Measurements from ENCODE around the gene FAM78B.

The FAM78B gene

DNA sequence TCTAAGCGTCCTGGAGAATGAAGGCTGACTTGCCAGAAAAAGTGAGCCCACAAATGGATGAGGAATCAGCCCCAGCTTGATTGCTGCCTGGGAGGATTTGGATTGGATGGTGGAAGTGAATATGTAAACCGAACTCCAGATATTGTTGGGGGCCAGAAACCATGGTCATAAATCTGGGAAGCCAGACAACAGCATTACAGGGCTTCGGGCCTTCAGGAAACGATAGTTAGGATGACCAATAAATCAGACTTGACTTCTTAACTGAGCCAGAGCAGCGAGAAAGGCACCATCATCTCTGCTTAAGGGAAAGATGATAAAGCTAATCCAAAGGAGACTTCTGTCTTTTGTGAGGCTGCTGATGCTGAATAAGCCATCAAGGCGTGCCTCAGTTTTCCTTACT, 26.6 kb downstream of the FAM78B start:
- Mint-ChIP-seq H3K27me3 (no peaks in the 10 kb centered on the region), H3K36me3 (no peaks in the 10 kb centered on the region), H3K27ac (no peak overlapping the region), H3K4me3 (no peak overlapping the region), H3K4me1 (no peaks in the 10 kb centered on the region), H3K9me3 (no peaks in the 10 kb centered on the region)

DNA sequence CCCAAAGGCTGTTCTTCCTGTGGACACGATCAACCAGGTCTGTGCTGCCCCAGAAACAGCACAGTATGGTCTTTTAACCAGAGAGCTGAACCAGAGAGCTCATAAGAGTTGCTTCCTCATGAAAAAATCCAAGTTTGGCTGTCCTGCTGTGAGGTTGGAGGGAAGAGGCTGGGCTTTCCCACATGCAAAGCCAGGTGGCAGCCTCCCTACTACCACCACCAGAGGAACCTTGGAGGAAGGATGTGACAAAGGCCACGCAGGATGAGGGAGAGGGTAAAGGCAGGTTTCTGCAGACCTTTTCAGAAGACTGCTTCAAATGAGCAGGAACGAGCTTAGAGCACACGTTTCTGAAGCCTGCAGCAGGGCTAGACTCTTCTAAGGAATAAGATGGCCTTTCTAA, 27.1 kb downstream of the FAM78B start:
- Mint-ChIP-seq H3K27me3 (peaks cover 3% of the 10 kb centered on the region), H3K4me3 (no peak overlapping the region), H3K9me3 (no peaks in the 10 kb centered on the region), H3K27ac (no peak overlapping the region), H3K4me1 (no peaks in the 10 kb centered on the region), H3K36me3 (no peaks in the 10 kb centered on the region)

DNA sequence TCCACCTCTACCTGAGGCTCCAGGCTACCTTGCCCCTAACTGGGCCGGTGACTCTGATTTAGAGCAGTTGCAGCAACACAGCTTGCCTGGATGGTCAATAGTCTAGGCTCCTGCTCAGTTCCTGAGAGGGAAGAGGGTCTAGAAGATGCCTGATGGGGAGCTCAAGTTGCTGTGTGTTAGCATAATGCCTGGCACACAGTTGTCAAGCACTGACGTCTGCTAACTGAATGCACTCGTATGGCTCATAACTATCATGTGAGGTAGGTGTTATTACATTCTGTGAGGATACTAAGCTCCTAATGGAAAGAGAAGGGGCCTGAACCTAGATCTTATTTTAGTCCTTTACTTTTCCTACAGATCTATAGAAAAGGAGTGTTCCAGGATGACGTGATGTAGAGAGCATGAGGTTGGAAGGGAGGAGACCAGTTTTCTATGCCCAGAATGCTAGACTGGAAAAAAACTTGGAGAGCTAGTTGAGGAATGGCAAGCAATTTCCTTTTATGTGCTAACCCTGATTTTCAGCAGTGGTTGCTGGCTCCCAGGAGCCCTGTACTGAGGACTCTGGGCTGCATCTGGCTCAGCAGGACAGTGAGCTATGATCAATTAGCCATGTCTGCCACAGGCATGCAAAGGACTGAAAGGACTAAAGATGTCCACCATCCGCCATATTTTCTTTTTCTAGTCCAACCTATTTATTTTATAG, 30.0 kb downstream of the FAM78B start:
- Mint-ChIP-seq H3K27ac (no peak overlapping the region), H3K27me3 (peaks cover 8% of the 10 kb centered on the region), H3K4me1 (no peaks in the 10 kb centered on the region)

DNA sequence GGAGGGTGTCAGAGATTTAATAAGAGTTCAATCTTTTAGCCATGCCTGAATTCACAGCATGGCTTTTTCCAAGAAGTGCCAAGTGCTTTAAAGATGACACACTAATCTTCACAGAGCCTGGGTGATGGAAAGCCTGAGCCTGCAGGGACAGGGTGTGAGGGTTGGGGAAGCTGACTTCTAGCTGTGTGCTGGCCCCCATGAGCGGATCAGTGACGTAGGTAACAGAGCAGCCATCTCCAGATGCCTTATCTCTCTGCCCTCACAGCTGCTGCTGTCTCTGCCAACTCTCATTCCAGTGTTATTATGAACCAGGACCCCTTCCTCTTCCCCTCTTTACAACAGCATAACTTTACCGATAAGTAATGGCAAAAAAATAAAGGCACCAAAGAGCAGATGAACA, 30.6 kb downstream of the FAM78B start:
- H3K36me3 Mint-ChIP-seq, result no peaks in the 10 kb centered on the region
- no peaks in the 10 kb centered on the region for H3K9me3 Mint-ChIP-seq
- H3K27ac Mint-ChIP-seq, result no peak overlapping the region
- H3K27me3 Mint-ChIP-seq, result peaks cover 8% of the 10 kb centered on the region
- no peak overlapping the region for H3K4me3 Mint-ChIP-seq
- H3K4me1 Mint-ChIP-seq, result no peaks in the 10 kb centered on the region

More for the DNA sequence above, 30.0 kb downstream of the FAM78B start:
- H3K4me3 Mint-ChIP-seq, result no peak overlapping the region
- H3K9me3 Mint-ChIP-seq, result no peaks in the 10 kb centered on the region
- H3K36me3 Mint-ChIP-seq, result no peaks in the 10 kb centered on the region

DNA sequence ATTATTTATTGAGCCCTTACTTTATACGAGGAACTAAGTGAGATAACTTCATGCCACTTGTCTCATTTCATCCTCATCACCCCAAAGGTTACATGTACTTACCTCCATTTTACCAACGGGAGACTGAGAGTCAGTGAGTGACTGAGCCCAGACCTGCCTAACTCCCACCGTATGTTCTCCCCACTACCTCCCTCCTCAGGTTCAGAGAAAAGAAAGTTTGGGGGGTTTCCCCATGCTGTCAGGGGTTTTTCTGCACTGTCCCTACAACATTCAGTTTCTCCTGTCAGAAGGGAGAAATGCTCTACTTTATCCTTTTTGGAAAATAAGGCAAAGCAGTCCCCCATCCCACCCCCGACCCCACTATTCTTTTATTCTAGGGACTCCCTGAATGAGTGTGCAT, 32.9 kb downstream of the FAM78B start:
- H3K9me3 Mint-ChIP-seq, result no peaks in the 10 kb centered on the region
- no peaks in the 10 kb centered on the region for H3K36me3 Mint-ChIP-seq
- H3K4me3 Mint-ChIP-seq, result no peak overlapping the region
- H3K27ac Mint-ChIP-seq, result no peak overlapping the region
- H3K4me1 Mint-ChIP-seq, result no peaks in the 10 kb centered on the region
- H3K27me3 Mint-ChIP-seq, result peaks cover 9% of the 10 kb centered on the region

DNA sequence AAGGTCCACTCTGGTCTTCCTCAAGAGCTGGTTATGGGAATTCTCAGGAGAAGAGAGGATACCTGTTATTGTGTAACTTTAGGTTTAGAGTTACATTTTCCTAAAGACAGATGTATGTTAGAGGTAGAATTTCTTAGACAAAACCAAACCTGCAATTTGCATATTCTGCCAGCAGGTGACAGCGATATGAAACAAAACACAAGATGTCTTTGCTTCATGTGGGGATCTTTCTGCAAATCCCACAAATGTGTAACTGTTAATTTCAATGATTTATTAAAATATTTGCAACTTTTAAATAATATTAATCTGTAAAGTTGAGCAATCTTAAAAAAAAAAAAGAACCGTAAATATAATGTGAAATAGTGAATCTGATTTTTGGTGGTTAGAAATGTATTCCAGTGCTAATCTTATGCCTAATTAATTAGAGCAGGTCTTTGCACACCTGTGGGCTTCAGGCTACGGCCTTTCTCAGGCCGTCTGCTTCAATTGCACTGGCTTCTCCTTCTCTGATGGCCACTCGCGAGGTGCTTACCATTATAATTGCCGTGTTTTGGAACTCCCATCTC, 33.4 kb downstream of the FAM78B start:
- Mint-ChIP-seq H3K27me3 (peaks cover 9% of the 10 kb centered on the region), H3K4me1 (no peaks in the 10 kb centered on the region), H3K27ac (no peak overlapping the region), H3K9me3 (no peaks in the 10 kb centered on the region), H3K36me3 (no peaks in the 10 kb centered on the region), H3K4me3 (no peak overlapping the region)

DNA sequence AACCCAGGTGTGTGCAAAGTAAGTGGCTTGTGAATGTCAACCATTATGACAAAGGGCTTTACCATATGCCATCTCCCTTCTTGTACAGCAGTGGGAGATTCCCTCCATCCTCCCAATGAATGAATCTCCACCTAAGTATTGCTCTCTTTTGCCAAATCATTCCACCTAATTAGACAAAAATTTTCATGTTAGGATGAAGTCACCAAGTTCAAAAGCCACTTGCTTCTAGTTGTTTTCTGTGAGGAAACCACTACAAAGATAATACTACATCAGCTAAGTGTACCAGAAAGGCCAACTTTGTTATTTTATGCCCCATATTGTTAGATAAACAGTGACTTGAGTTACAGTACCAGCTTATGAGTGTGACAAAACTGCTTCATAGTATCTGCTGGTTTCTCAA, 34.3 kb downstream of the FAM78B start:
- Mint-ChIP-seq H3K27ac (no peak overlapping the region), H3K4me3 (no peak overlapping the region), H3K4me1 (no peaks in the 10 kb centered on the region), H3K9me3 (no peaks in the 10 kb centered on the region), H3K36me3 (no peaks in the 10 kb centered on the region), H3K27me3 (peaks cover 9% of the 10 kb centered on the region)

DNA sequence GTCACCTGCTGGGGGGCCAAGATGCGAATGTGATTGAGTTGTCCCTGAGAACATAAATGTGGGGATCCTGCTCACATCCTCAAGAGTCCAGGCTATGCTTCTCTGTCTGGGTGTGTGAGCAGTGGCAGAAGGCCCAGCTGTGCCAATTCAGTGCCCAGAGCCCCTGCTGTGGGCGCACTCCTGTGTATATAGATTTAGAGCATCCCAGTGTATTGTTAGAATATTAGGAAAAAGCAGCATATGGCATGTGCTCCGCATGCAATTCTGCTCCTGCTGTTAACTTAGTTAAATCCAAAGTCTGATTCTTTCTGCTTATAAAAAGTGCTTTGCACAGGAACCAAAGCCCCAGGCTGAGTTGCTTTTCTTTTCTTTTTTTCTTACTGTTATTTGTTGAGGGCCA, 37.8 kb downstream of the FAM78B start:
- H3K4me1 Mint-ChIP-seq, result no peaks in the 10 kb centered on the region
- H3K36me3 Mint-ChIP-seq, result no peaks in the 10 kb centered on the region
- no peaks in the 10 kb centered on the region for H3K9me3 Mint-ChIP-seq
- no peak overlapping the region for H3K4me3 Mint-ChIP-seq
- H3K27me3 Mint-ChIP-seq, result peaks cover 6% of the 10 kb centered on the region
- H3K27ac Mint-ChIP-seq, result no peak overlapping the region

DNA sequence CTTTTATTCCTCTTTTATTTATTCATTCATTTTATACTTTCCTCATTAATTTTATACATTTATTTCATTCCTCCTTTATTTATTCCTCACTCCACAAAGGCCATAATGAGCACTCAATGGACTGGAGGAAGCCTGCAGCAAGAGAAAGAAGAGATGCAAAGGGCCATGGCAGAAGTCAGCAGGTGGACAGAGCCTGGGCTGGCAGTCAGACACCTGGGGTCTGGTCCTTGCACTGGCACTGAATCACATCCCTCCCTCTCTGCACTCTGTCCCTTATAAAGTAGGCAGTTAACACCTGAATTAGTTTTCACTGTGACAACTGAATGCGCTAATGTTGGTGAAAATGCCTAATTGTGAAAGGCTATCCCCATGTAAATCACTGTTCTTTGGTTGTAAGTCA, 38.6 kb downstream of the FAM78B start:
- Mint-ChIP-seq H3K27me3 (peaks cover 6% of the 10 kb centered on the region), H3K4me3 (no peak overlapping the region), H3K9me3 (no peaks in the 10 kb centered on the region), H3K36me3 (no peaks in the 10 kb centered on the region), H3K27ac (no peak overlapping the region), H3K4me1 (no peaks in the 10 kb centered on the region)

DNA sequence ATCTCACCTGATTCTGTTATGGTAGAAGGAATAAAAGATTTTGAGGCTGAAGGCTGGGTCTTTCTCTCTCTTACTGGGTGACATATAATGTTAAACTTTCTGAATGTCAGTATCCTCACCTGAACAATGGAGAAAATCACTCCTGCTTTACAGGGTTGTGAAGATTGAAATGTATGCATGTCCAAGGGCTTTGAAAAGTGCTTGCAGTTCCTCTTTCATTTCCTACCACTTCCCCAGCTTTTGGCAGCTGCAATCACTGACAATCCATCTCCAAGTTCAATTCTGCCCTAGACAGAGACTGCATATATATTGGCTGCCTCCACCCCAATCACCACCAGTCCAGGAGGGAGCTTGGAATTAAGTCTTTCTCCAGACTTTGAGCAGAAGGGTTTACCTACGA, 39.8 kb downstream of the FAM78B start:
- H3K4me3 Mint-ChIP-seq, result no peak overlapping the region
- H3K4me1 Mint-ChIP-seq, result no peaks in the 10 kb centered on the region
- no peaks in the 10 kb centered on the region for H3K9me3 Mint-ChIP-seq
- H3K27ac Mint-ChIP-seq, result no peak overlapping the region
- peaks cover 1% of the 10 kb centered on the region for H3K27me3 Mint-ChIP-seq
- no peaks in the 10 kb centered on the region for H3K36me3 Mint-ChIP-seq

DNA sequence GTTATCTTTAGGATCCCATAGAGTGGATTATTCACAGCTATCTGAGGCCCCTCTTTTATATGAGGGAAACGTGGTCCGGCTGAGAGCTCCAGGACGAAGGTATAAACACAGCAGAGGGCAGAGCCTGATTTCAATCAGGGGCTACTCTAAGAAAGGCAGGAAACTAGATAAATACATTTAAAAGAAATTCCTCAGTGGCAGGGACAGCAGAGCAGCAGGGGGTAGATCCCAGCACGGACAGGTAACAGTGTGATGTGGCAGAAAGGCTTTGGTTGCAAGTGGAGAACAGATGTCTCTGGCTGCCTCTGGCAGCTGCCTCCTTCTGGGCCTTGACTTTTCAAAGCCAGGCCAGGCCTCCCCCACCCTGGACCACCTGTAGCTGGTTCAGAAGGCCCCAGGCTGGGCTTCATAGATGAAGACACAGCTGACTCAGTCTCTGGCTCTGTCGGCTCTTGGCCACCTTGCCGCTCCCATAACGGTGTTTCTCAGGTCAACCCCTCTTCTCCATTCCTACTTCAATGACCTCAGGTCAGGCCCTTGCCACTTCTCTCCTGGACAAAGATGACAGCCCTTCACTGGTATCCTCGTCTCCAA, 43.8 kb downstream of the FAM78B start:
- Mint-ChIP-seq H3K4me1 (no peaks in the 10 kb centered on the region), H3K27me3 (peaks cover 1% of the 10 kb centered on the region), H3K27ac (no peak overlapping the region), H3K36me3 (no peaks in the 10 kb centered on the region), H3K4me3 (no peak overlapping the region), H3K9me3 (no peaks in the 10 kb centered on the region)

DNA sequence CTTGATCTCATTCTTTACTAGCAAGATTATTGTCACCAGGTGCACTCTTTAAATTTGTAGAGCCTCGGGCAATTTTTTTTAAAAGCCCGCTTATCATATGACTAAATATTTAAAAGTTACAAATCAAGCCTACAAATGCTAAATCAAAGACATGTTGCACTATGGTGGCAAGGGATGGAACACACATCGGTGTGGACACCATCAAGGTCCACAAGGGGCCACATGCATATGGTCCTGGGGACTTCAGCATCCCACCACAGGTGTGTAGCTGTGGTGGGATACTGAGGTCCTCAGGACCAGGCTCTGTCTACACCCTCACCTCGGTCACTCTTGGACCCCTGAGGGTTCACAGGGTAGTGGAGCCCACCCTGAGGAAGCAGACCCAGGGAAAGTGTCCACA, 45.8 kb downstream of the FAM78B start:
- H3K4me1 Mint-ChIP-seq, result no peaks in the 10 kb centered on the region
- H3K4me3 Mint-ChIP-seq, result no peak overlapping the region
- no peak overlapping the region for H3K27ac Mint-ChIP-seq
- no peaks in the 10 kb centered on the region for H3K36me3 Mint-ChIP-seq
- peaks cover 1% of the 10 kb centered on the region for H3K27me3 Mint-ChIP-seq
- no peaks in the 10 kb centered on the region for H3K9me3 Mint-ChIP-seq

DNA sequence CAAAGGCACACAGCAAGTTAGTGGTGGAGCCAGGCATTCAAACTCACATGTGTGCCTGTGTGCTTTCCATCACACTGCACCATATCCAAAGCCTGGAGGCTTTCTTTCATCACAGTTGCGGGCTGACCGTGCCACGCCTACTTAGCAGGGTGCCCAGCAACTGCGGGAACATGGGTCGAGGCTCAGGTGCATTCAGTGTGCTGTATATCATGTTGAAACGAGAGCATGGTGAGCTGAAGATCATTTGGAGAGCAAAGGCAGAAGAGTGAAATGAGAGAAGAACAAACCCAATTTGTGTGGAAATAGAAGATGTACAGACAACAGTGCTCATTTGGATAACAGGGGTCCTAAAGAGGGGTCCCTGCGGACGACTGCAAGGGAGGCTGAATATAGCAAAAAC, 46.5 kb downstream of the FAM78B start:
- H3K4me1 Mint-ChIP-seq, result no peaks in the 10 kb centered on the region
- H3K36me3 Mint-ChIP-seq, result no peaks in the 10 kb centered on the region

DNA sequence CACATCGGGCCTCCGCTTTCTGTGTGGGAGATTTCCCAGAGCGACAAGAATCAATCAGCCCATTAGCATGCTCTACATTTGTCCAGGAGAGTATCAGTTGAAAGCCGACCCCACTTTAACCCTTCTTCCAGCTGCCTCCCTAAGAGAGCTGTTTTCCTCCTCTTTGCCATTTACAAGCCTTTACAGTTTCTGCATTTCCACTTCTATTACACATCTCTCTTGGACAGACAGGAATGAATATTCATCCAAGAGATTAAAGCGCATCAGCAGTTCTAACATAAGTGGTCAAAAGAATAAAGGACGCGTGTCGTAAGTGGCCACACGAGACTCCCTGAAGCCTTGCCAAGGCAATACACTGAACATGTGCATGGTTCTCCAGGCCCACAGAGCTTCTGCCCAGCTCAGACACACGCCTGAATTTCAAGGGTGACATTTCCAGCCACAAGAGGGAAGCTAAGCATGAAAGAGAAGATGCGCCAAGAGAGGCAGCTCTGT, 47.3 kb downstream of the FAM78B start:
- H3K4me3 Mint-ChIP-seq, result no peak overlapping the region
- peaks cover 1% of the 10 kb centered on the region for H3K27me3 Mint-ChIP-seq
- no peak overlapping the region for H3K27ac Mint-ChIP-seq
- no peaks in the 10 kb centered on the region for H3K36me3 Mint-ChIP-seq
- no peaks in the 10 kb centered on the region for H3K4me1 Mint-ChIP-seq
- H3K9me3 Mint-ChIP-seq, result no peaks in the 10 kb centered on the region

More for the DNA sequence above, 46.5 kb downstream of the FAM78B start:
- Mint-ChIP-seq H3K9me3 (no peaks in the 10 kb centered on the region), H3K27me3 (peaks cover 1% of the 10 kb centered on the region), H3K4me3 (no peak overlapping the region), H3K27ac (no peak overlapping the region)

DNA sequence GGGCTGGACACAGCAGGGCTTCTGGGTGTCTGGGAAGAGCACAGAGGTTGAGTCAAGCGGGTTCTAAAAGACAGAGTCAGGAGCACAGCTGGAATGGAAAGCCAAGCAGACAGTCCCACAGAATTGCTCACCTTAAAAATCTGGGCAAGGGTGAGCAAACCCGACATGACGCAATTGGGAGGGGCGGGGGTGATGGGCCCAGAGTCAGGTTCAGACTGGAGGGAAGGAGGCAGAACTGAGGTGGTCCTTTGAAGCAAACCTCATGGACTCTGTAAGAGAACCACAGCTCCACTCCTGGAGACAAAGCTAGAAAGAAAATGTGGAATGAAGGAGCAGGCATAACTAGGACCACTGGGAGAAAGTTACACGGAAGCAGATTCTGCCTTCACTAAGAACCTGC, 49.0 kb downstream of the FAM78B start:
- Mint-ChIP-seq H3K4me1 (no peaks in the 10 kb centered on the region), H3K4me3 (no peak overlapping the region), H3K9me3 (no peaks in the 10 kb centered on the region), H3K27ac (no peak overlapping the region), H3K27me3 (peaks cover 1% of the 10 kb centered on the region), H3K36me3 (no peaks in the 10 kb centered on the region)

DNA sequence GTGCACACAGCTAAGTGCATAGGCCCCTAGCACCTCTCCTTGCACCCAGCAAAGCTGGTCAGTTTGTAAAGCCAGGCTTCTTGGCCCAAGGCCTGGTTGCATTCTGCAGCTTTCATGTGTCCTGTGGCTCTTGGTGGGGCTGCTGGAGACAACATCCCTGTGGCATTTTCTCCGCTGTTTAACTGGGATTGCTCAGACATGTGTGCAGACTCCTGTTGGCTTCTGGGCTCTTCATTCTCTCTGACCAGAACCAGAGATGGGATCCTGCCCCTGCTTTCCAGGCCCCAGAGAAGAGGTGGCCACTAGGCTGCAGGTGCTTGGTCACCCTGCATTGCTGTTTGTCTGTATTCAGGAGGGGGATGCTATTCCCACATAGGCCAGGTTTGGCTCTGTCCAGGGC, 50.8 kb downstream of the FAM78B start:
- Mint-ChIP-seq H3K27ac (no peak overlapping the region), H3K4me3 (no peak overlapping the region), H3K27me3 (peaks cover 1% of the 10 kb centered on the region), H3K4me1 (no peaks in the 10 kb centered on the region), H3K36me3 (no peaks in the 10 kb centered on the region), H3K9me3 (no peaks in the 10 kb centered on the region)
